Right lobe of liver (tissue), 4 donors: Measurements from ENCODE around the gene CYB5RL.

Source experiments
- POLR2A ChIP-seq: fragments of 450-650 bp; IDR thresholded peaks from one replicate; pipeline ENCODE4 v1.6.1; 2017; ENCODE audit warnings: antibody characterized with exemption, mild to moderate bottlenecking
- TF ChIP-seq, protein P1 (sequence below), 4 donors: fragments of 200-600 bp in 3 of 4; fragments of 450-650 bp in 1 of 4; IDR thresholded peaks; one replicate each; pipeline versions ENCODE4 v1.5.1 to v1.8.0; 2016 to 2022; ENCODE audit warnings: antibody characterized with exemption in 4 of 4, mild to moderate bottlenecking in 2 of 4
- donor health status: DM: no; HTN: no; CAD: no.
- donor health status: DM: no; HTN: no; CAD: no.
- donor health status: DM: no; HTN: yes; CAD: no.

DNA sequence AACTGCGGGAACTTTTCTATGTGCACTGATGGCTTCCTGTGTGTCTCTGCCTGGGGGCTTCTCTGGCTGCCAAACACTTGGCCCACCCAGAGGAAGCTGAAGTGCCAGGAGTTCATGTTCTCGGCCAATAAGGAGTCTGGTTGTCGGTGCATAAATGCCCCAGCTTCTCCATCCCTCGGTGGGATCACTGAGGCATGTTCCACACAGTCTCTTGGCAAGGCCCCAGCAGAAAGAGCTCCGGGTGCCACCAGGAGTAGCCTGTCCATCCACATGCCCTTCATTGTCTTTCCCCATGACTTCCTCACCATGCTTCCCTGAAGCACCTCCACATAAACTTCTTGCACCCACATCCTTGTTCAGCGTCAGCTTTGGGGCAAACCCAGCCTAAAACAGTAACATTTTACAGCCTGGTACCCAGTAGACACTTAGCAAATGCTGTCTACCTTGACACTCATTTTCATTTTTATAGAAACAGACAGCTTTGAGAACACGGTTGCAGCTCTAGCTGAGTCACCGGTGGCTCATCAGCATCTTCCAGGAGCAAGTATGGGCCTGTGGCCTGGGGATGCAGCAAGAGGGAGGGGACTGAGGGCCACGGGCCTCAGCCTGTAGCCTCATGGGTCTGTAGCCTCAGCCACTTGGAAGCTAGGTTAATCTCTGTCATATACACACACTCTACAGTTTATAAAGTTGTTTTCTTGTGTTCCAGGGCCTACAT is 32.2 kb downstream of the CYB5RL start:
- TF ChIP-seq, protein P1, sequence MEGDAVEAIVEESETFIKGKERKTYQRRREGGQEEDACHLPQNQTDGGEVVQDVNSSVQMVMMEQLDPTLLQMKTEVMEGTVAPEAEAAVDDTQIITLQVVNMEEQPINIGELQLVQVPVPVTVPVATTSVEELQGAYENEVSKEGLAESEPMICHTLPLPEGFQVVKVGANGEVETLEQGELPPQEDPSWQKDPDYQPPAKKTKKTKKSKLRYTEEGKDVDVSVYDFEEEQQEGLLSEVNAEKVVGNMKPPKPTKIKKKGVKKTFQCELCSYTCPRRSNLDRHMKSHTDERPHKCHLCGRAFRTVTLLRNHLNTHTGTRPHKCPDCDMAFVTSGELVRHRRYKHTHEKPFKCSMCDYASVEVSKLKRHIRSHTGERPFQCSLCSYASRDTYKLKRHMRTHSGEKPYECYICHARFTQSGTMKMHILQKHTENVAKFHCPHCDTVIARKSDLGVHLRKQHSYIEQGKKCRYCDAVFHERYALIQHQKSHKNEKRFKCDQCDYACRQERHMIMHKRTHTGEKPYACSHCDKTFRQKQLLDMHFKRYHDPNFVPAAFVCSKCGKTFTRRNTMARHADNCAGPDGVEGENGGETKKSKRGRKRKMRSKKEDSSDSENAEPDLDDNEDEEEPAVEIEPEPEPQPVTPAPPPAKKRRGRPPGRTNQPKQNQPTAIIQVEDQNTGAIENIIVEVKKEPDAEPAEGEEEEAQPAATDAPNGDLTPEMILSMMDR (IDR thresholded peaks at IDR 0.05): no peak
- TF ChIP-seq POLR2A: no peak
